HCT116 (cell line): Measurements from ENCODE around the gene GPATCH8. TPM values are rescaled to one million over a fixed set of nuclear protein-coding genes. Genes with fewer than 3 reads are reported as not detected.

Experiments
- ATAC-seq: fragments of 200-7000 bp; cut with Tn5 transposase; 2 replicates; pipeline ENCODE4 v1.9.1; 2020; ENCODE audit warnings: mild to moderate bottlenecking, moderate library complexity
- BruUV-seq: library from RNA; stranded (reverse); fragments of 400-500 nt; replicated peaks from 2 replicates; lab custom pipeline; 2021; lab: Mats Ljungman, UMichigan
- CTCF ChIA-PET: fragments of 300-600 bp; sonication (Branson Sonifier 250); formaldehyde crosslinking; loops from one replicate; lab custom pipeline; 2021; ENCODE audit warnings: antibody characterized with exemption; lab: Charles Lee
- POLR2A ChIA-PET: fragments of 300-600, 350-600 bp; sonication (Branson Sonifier 250); formaldehyde crosslinking; loops from one replicate; lab custom pipeline; 2021; ENCODE audit warnings: antibody characterized with exemption; lab: Charles Lee
- RAD21 ChIA-PET, 2 experiments: fragments of 300-600 bp; sonication (Branson Sonifier 250); formaldehyde crosslinking; loops; one replicate each; lab custom pipeline; 2023; ENCODE audit warnings: low total read pairs in 2 of 2; ENCODE audit not compliant: uncharacterized antibody in 2 of 2, unreplicated experiment in 2 of 2, low non-redundant PET in 1 of 2; lab: Charles Lee
- DNase-seq: peaks from one replicate; pipeline ENCODE4 v3.0.0-alpha.2; 2010; ENCODE audit warnings: low read depth, low spot score
- H2AFZ ChIP-seq: fragments of 200-600 bp; shearing (Covaris generic), sonication (generic); 2 replicates; pipeline ENCODE4 v1.6.1; 2017; ENCODE audit warnings: low read depth, mixed run types, mixed read lengths, antibody characterized with exemption, low read length; ENCODE audit not compliant: poor library complexity, severe bottlenecking
- H3K27ac ChIP-seq: 2 replicates; pipeline ENCODE4 v1.5.1; 2012; ENCODE audit warnings: low read depth, low read length
- H3K27me3 ChIP-seq: fragments of 200-600 bp; sonication (generic); 2 replicates; pipeline ENCODE4 v1.6.1; 2016; ENCODE audit warnings: mixed run types, low read length, mixed read lengths; ENCODE audit not compliant: insufficient read depth
- H3K36me3 ChIP-seq, 2 experiments: fragments of 200-500 bp in 1 of 2; fragments of 200-600 bp in 1 of 2; sonication (Bioruptor generic) in 1 of 2; sonication (generic) in 1 of 2; 2 replicates each; pipeline versions ENCODE4 v1.5.1 to v1.6.1; 2014 to 2016; ENCODE audit warnings: low read length in 2 of 2, inconsistent platforms in 1 of 2, mixed read lengths in 1 of 2, mixed run types in 1 of 2; ENCODE audit not compliant: insufficient read depth in 2 of 2, control insufficient read depth in 1 of 2
- H3K4me1 ChIP-seq, 2 experiments: fragments of 200-600 bp in 1 of 2; sonication (generic) in 1 of 2; 2 replicates each; pipeline versions ENCODE4 v1.5.1 to v1.6.1; 2012 to 2017; ENCODE audit warnings: low read length in 2 of 2, inconsistent platforms in 1 of 2, mild to moderate bottlenecking in 1 of 2, mixed read lengths in 1 of 2, mixed run types in 1 of 2, moderate library complexity in 1 of 2; ENCODE audit not compliant: insufficient read depth in 2 of 2, control insufficient read depth in 1 of 2
- H3K4me2 ChIP-seq: fragments of 200-600 bp; sonication (generic); 2 replicates; pipeline ENCODE4 v1.6.1; 2017; ENCODE audit warnings: mixed run types, low read length, mixed read lengths
- H3K4me3 ChIP-seq, 2 experiments: fragments of 200-600 bp in 1 of 2; sonication (generic) in 1 of 2; replicated peaks in 1 of 2; 2 replicates each; pipeline ENCODE4 v1.5.1; 2011 to 2016; ENCODE audit warnings: low read length in 2 of 2, control low read depth in 1 of 2, low read depth in 1 of 2, mild to moderate bottlenecking in 1 of 2, mixed read lengths in 1 of 2, mixed run types in 1 of 2
- H3K79me2 ChIP-seq: fragments of 200-600 bp; sonication (generic); 2 replicates; pipeline ENCODE4 v1.6.1; 2017; ENCODE audit warnings: mild to moderate bottlenecking, mixed run types, low read length, moderate library complexity, mixed read lengths; ENCODE audit not compliant: insufficient read depth
- H3K9ac ChIP-seq: fragments of 200-600 bp; sonication (generic); 2 replicates; pipeline ENCODE4 v1.6.1; 2016; ENCODE audit warnings: low read length, mixed read lengths
- H3K9me2 ChIP-seq: fragments of 200-600 bp; sonication (generic), shearing (Covaris generic); 2 replicates; pipeline ENCODE4 v1.6.1; 2017; ENCODE audit warnings: mixed run types, mild to moderate bottlenecking, moderate library complexity; ENCODE audit not compliant: insufficient read depth
- H3K9me3 ChIP-seq, 2 experiments: fragments of 200-500 bp in 1 of 2; fragments of 200-600 bp in 1 of 2; sonication (Bioruptor generic) in 1 of 2; sonication (generic) in 1 of 2; 2 replicates each; pipeline ENCODE4 v1.6.1; 2014 to 2017; ENCODE audit warnings: low read length in 2 of 2, mixed read lengths in 2 of 2, inconsistent platforms in 1 of 2, low read depth in 1 of 2, mild to moderate bottlenecking in 1 of 2, mixed run types in 1 of 2, moderate library complexity in 1 of 2; ENCODE audit not compliant: control insufficient read depth in 1 of 2, insufficient read depth in 1 of 2
- H4K20me1 ChIP-seq: fragments of 200-600 bp; sonication (generic), shearing (Covaris generic); 2 replicates; pipeline ENCODE4 v1.6.1; 2017; ENCODE audit warnings: mixed run types, mild to moderate bottlenecking, moderate library complexity; ENCODE audit not compliant: insufficient read depth
- CTCF ChIP-seq, 3 experiments: fragments of 200-600 bp in 1 of 3; sonication (generic) in 1 of 3; IDR thresholded peaks in 2 of 3; conservative IDR thresholded peaks in 1 of 3; 2 replicates each; pipeline ENCODE4 v1.5.1; 2012 to 2017; ENCODE audit warnings: low read depth in 2 of 3, low read length in 2 of 3, antibody characterized with exemption in 1 of 3, borderline replicate concordance in 1 of 3, control low read depth in 1 of 3, mild to moderate bottlenecking in 1 of 3, mixed read lengths in 1 of 3, mixed run types in 1 of 3, moderate library complexity in 1 of 3; ENCODE audit not compliant: insufficient read depth in 1 of 3
- EGR1 ChIP-seq: IDR thresholded peaks from 2 replicates; pipeline ENCODE4 v1.6.1; 2012; ENCODE audit warnings: low read depth
- ELF1 ChIP-seq: IDR thresholded peaks from 2 replicates; pipeline ENCODE4 v1.6.1; 2012; ENCODE audit warnings: low read depth, borderline replicate concordance
- EZH2phosphoT487 ChIP-seq: fragments of 200-600 bp; IDR thresholded peaks from 2 replicates; pipeline ENCODE4 v1.6.1; 2018; ENCODE audit warnings: antibody characterized with exemption, borderline replicate concordance
- FOSL1 ChIP-seq: IDR thresholded peaks from 2 replicates; pipeline ENCODE4 v1.6.1; 2012; ENCODE audit warnings: low read depth
- JUND ChIP-seq: IDR thresholded peaks from 2 replicates; pipeline ENCODE4 v1.6.1; 2012
- MAX ChIP-seq: IDR thresholded peaks from 2 replicates; pipeline ENCODE4 v1.6.1; 2012
- POLR2A ChIP-seq: IDR thresholded peaks from 2 replicates; pipeline ENCODE4 v1.7.0; 2011; ENCODE audit warnings: borderline replicate concordance; ENCODE audit not compliant: insufficient read depth, insufficient read length; ENCODE audit errors: extremely low read depth
- POLR2AphosphoS5 ChIP-seq: IDR thresholded peaks from 2 replicates; pipeline ENCODE4 v1.6.1; 2011; ENCODE audit warnings: mild to moderate bottlenecking, low read depth, low read length, moderate library complexity
- RAD21 ChIP-seq: IDR thresholded peaks from 2 replicates; pipeline ENCODE4 v1.6.1; 2012; ENCODE audit warnings: low read depth, mild to moderate bottlenecking
- REST ChIP-seq: IDR thresholded peaks from 2 replicates; pipeline ENCODE4 v1.6.1; 2012; ENCODE audit warnings: low read depth
- SRF ChIP-seq: IDR thresholded peaks from 2 replicates; pipeline ENCODE4 v1.6.1; 2012; ENCODE audit warnings: low read depth
- TCF7L2 ChIP-seq: IDR thresholded peaks from 2 replicates; pipeline ENCODE4 v1.7.0; 2011; ENCODE audit warnings: borderline replicate concordance, inconsistent platforms; ENCODE audit not compliant: insufficient read depth, insufficient read length; ENCODE audit errors: extremely low read depth
- YY1 ChIP-seq: IDR thresholded peaks from 2 replicates; pipeline ENCODE4 v1.6.1; 2011; ENCODE audit warnings: low read length, low read depth, moderate library complexity, mild to moderate bottlenecking; ENCODE audit not compliant: insufficient replicate concordance; ENCODE audit errors: extremely low read depth
- ZBTB33 ChIP-seq: IDR thresholded peaks from 2 replicates; pipeline ENCODE4 v1.6.1; 2011; ENCODE audit warnings: mild to moderate bottlenecking, low read length, moderate library complexity; ENCODE audit not compliant: insufficient replicate concordance; ENCODE audit errors: extremely low read depth
- ZFX ChIP-seq: fragments of 450-650 bp; IDR thresholded peaks from 2 replicates; pipeline ENCODE4 v1.6.1; 2017
- ZNF274 ChIP-seq: fragments of 200-500 bp; sonication (Bioruptor generic); IDR thresholded peaks from 2 replicates; pipeline ENCODE4 v1.6.1; 2014; ENCODE audit warnings: mild to moderate bottlenecking, low read depth, low read length, inconsistent platforms
- intact Hi-C: fragments of 100-400 bp; cut with micrococcal nuclease; formaldehyde crosslinking; loops from 2 replicates; pipeline ENCODE4 v1.10.0; 2022
- total RNA-seq: library from RNA; stranded (reverse); gene quantifications from one replicate; pipeline ENCODE4 v1.2.1, GENCODE V29; 2021; ENCODE audit not compliant: unreplicated experiment
- TF ChIP-seq, protein P1 (sequence below): IDR thresholded peaks from 2 replicates; pipeline ENCODE4 v1.6.1; 2012

The GPATCH8 gene
- total RNA-seq, 1 experiment from 2014 or later = 28.7 TPM

- TF ChIP-seq ZFX (no peak), RAD21 (no peak), REST (no peak), POLR2A (no peak), EGR1 (no peak), POLR2AphosphoS5 (no peak), ZNF274 (no peak), JUND (no peak), EZH2phosphoT487 (no peak), ZBTB33 (no peak), CTCF (IDR thresholded peaks at IDR 0.05 in 2 of 3, conservative IDR thresholded peaks at IDR 0.05 in 1 of 3; ENCODE audit: borderline replicate concordance in 1 of 3, insufficient read depth in 1 of 3, low read depth in 2 of 3, low read length in 2 of 3) (no peak), YY1 (no peak), SRF (no peak), ELF1 (no peak), MAX (no peak), TCF7L2 (no peak), FOSL1 (no peak)
- TF ChIP-seq, protein P1, sequence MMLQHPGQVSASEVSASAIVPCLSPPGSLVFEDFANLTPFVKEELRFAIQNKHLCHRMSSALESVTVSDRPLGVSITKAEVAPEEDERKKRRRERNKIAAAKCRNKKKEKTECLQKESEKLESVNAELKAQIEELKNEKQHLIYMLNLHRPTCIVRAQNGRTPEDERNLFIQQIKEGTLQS = no peak
- Histone ChIP-seq H3K4me1 (no peaks in the 10 kb centered on the region), H3K9ac (no peak overlapping the region), H2AFZ (no peak overlapping the region), H3K9me3 (no peaks in the 10 kb centered on the region), H3K27ac (no peak overlapping the region), H3K27me3 (no peaks in the 10 kb centered on the region), H4K20me1 (no peaks in the 10 kb centered on the region), H3K36me3 (peaks cover 15 to 21% of the 10 kb centered on the region in 2 experiments; a peak in 3 of 4 replicates), H3K79me2 (no peaks in the 10 kb centered on the region), H3K4me2 (no peak overlapping the region), H3K9me2 (no peaks in the 10 kb centered on the region), H3K4me3 (no peak overlapping the region)
- ATAC-seq (no peak), DNase-seq (no peak)
- no TSS peak for BruUV-seq
- intact Hi-C loops = no loop called here
- POLR2A ChIA-PET = no interaction called here
- RAD21 ChIA-PET = no interaction called here
- CTCF ChIA-PET = interaction anchor here (1.3 kb wide), 1 partner anchor 126 kb away, joined by 8 read pairs; no protein-coding TSS in a partner anchor
Measured at GRCh38 chr17:44396946-44397345, 106.3 kb downstream of the GPATCH8 start.
